NCI-H510A (cell line): ENCODE data around the gene TNFAIP2.
"Not testable (repeated sequence)": the region's sequence is repeated elsewhere in the genome, so short reads cannot be mapped to it uniquely, and the experiment has no call there.

Experiments used
- DNase-seq: peaks from one replicate; lab custom pipeline; 2025; lab: John Stamatoyannopoulos, UW

The TNFAIP2 gene

DNA sequence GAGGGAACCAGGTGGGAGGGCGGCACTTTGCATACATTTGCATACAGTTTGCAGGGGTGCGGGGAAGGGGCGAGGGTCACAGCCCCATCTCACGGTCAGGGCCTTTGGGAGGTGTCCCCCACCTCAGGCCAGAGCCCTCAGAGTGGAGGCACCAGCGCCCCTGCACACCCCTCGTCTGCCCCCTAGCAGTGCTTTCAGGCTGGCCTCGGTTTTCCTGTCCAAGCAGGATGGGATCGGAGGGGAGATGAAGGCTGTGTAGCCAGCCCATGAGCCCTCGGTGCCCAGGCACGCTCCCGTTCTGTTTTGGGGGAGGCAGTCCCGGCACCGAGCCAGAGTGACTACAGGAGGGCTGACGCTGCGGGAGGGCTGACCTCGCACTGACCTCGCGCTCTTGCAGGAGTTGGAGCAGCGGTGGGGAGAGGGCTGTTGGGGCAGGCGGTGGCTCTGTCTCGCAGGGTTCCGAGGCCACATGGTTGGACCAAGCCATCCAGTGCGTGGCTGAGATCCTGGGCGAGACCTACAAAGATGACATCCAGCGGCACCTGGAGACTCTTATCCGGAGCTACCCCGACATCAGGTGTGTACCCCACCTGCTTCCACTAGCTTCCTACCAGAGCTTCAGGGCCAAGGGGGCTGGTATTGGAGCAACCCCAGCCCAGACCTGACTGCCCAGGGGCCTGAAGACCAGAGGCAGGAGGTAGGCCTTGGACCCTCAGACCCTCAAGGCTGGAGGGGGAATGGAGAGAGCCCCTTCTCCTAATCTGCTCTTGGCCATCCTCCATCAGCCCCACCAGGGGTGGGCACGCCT is 15.1 kb upstream of the TNFAIP2 start:
- DNase-seq: no peak

DNA sequence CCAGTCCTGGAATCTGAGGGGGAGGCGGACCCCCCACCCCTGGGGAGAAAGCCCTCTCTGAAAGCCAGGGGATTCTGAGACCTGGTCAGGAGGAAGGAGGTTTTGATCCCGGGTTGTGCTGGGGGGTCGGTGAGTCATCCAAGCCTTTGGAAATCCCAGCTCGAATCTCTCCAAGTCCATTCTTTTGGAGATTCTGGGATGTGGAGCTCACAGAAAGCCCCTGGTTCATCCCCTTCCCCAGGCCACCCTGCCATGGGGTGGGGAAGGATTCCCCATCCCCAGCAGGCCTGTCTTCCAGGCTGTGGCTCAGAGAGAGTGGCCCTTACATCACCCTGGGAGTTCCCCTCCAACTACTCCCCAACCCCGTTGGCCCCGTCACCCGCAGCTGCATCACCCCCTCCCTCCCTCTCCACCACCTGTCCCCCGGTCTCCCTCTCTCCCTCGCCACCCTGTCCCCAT is 14.5 kb upstream of the TNFAIP2 start:
- DNase-seq: no peak

DNA sequence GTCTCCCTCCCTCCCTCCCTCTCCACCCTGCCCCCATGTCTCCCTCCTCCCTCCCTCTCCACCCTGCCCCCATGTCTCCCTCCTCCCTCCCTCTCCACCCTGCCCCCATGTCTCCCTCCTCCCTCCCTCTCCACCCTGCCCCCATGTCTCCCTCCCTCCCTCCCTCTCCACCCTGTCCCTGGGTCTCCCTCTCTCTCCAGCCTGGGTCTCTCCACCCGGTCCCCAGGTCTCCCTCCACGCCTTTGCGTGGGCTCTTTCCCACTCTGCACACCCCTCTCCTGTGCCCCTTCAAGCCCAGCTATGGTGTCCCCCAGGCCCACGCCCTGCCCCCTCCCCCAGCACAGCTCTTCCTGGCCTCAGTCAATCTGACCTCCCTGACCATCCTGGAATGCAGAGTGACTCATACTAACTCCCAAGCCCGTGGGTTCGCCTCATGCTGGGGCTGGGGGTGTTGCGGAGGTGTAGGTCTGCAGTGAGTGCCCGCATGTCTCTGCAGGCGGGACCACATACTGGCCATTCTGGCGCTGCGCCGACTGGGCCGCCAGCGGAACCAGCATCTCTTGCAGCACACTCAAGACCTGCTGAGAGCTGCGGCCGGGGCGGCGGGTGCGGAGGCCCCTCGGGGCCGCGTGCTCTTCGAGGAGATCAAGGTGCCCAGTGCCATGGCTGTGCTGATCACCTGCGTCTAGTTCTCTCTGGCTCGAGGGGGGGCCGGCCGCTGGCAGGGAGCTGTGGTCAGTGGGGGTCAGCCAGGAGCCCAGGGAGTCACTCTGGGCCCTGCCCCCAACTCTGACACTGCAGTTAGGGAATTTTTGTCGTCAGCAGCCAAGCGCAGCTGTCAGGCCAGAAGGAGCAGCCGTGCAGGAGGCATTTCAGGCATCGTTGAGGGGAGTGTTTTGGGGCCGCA is 13.5 kb upstream of the TNFAIP2 start:
- DNase-seq: no peak

DNA sequence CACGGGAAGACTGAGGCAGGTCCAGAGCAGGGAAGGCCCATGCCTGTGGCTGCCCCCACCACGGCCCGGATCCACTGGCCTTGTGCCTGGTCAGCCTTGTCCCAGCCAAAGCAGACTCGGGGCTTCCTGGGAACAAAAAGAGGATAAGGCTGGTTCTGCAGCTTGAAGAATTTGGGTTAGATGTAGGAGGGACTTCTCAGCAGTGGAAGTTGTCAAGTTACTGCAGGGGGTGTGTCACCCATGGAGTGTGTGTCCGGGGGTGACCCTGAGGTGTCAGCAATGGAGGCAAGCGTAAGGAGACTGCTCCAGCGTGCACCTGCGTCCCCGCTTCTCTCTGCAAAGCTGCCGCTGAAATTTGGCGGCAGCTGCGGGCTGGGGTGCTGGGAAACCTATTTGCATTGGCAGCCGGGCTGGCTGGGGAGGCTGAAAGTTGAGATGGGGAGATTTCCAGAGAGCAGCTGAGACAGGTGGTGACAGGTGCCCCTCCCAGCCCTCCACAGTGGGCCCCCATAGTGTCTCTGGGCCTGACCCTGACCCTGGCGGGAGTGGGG is 12.5 kb upstream of the TNFAIP2 start:
- no peak for DNase-seq

DNA sequence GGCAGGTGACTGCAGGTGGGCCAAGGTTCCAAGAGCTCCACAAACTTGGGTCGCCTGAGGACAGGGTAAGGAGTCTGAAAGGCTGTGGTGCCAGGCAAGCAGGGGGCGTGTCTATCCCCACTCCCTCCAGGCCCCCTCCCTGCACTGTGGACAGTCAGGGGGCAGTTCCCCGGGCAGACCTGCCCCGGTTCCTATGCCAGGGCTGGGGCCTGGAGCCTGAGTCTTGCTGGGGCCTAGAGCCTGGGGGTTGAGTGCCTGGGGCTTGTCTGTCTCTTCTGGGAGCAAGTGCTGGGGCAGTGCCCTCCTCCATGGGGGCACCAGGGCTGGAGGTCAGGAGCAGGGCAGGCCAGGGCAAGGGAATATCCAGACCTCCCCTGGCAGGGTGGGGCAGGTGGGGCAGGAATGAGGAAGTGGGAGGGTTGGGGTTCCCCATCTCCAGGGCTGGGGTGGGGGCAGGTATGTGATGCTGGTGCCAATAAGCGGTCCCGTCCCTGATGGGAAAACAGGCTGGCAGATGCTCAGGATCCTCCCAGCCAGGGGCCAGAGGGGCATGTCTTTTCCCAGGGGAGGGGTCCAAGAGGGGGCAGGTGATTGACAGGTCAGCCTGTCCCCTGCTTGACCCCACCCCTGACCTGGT is 11.9 kb upstream of the TNFAIP2 start:
- no peak for DNase-seq

DNA sequence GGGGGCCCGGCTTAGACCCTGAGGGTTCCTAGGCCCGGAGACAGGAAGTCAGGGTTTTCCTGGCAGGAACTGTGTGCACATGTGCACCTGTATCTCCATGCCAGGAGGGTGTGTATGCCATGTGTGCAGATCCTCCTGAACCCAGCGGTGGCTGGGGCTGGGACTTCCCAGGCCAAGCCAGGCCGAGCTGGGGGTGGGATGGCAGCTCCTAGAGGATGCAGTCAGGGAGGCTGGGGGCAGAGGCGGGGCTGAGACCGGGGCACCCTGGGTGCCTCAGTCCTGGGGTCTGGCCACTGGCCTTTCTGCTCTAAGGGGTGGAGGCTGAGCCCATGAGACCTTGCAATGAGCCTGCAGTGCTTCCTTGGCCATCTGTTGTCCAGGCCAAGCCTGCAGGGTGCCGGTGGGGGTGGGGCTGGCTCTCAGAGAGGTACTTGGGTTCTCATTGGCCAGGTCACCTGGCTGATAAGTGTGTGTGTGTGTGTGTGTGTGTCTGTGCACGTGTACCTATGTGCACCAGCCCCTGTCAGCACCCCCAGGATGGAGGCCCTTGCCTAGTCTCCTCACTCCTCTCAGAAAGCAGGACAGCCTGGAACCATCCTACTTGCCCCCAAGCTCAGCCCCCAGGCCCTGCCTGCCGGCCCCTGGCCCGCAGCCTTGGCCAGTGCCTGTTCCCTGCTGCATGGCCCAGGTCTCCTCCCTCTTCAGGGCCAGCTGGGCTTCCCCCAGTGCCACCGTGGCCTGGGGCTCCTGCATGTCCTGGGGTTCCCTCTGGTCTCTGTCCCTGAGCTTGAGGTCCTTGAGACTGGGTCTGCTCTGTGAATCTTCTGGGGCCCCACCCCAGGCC is 10.6 kb upstream of the TNFAIP2 start:
- DNase-seq: peak; percentile 62

DNA sequence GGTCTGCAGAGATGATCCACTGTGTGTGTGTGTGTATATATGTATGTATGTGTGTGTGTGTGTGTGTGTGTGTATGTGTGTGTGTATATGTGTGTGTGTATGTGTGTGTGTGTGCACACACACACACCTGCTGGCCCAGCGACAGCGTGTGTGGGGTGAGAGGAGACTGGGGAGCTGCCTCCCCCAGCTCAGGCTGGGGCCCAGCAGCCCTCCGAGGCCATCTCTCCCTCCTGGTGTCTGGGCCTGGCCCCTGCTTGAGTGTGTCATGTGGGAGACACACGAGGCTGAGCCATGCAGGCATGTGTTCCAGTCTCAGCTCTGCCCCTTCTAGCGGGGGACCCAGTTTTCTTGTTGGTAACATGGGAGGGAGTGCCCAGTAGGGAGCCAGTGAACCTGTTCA is 10.0 kb upstream of the TNFAIP2 start:
- DNase-seq: no peak

DNA sequence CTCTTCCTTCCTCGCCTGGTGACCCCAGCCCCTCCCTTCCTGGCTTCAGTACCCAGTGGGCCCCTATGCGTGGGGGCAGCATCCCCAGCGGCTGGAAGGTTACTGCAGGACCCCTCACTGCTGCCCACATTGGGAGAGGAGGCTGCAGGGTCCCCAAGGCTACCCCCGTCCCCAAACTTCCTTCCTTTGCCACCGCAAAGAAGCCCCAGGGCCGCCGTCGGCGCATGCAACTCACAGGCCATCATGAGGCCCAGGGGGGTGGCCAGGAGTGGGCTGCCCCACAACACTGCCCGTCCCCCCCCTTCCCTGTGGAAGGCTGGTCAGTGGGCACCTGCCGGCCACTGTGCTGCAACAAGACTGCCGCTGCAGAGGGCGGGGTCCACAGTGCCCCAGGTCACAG is 9.5 kb upstream of the TNFAIP2 start:
- no peak for DNase-seq

DNA sequence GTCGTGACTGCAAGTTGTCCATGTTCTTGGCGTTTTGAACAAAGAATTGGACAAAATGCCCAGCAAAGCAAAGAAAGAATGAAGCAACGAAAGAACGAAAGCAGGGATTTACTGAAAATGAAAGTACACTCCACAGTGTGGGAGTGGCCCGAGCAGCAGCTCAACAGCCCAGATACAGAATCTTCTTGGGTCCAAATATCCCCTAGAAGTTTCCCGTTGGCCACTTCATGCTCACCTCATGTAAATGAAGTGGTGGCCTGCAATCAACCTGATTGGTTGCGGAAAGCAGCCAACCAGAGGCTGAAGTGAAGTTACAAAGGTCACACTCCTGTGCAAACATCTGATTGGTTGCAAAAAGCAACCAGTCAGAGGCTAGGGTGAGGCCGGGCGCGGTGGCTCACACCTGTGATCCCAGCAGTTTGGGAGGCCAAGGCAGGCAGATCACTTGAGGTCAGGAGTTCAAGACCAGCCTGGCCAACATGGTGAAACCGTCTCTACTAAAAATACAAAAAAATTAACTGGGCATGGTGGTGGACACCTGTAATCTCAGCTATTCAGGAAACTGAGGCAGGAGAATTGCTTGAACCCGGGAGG is 8.1 kb upstream of the TNFAIP2 start:
- not testable (repeated sequence) for DNase-seq

DNA sequence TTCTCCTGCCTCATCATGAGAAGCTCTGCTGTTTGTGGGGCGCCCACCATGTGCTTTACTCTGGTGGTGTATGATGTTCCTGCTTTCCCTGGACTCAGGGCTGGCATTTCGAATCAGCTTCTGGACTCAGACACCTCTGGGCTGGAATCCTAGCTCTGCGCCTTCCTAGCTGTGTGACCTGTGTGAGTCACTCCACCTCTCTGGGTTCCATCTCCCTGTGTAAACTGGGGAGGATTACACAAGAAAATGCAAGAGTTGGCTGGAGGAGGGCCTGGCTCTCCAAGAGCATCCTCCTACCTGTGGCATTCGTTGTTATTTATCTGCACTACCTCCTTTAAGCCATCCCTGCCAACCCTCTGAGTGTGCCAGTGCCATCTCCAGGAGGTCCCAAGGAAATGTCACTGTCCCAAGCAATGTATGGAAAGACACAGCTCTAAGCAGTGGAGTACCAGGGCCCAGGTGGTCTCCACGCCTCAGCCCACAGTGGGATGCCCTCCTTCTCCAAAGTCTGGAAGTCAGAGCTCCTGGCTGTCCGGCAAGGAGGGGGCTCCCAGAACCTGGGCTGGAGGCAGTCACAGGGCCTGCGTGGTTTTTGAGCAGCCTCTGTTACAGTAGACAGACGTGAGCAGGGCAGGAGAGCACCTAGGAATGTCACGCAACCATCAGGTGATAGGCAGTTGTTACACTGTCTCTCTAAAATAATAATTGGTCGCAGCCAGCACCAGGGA is 7.3 kb upstream of the TNFAIP2 start:
- DNase-seq: no peak

DNA sequence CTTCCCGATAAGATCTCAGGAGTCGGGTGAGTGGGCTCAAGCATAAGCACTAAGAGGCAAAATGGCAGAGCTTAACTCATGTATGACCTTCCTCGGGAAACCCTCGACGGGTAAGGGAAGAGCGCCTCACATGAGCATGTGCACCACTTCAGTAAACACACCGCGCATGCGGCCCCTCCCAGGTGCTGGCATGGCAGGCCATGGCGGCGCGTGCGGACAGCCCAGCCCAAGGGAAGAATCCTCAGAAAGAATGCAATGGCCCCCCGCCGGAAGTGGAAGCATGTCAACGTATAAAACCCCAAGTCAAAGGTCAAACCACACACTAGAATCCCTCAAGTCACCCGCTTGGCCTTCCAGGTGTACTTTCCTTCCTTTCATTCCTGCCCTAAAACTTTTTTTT is 6.6 kb upstream of the TNFAIP2 start:
- no peak for DNase-seq

DNA sequence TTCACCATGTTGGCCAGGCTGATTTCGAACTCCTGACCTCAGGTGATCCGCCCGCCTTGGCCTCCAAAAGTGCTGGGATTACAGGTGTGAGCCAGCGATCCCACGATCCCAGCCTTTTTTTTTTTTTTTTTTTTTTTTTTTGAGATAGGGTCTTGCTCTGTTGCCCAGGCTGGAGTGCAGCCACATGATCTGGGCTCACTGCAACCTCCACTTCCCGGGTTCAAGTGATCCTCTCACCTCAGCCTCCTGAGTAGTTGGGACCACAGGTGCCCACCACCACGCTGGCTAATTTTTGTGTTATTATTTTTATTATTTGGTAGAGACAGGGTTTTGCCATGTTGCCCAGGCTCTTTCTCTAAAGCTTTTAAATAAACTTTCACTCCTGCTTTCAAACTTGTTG is 5.8 kb upstream of the TNFAIP2 start:
- DNase-seq: not testable (repeated sequence)

DNA sequence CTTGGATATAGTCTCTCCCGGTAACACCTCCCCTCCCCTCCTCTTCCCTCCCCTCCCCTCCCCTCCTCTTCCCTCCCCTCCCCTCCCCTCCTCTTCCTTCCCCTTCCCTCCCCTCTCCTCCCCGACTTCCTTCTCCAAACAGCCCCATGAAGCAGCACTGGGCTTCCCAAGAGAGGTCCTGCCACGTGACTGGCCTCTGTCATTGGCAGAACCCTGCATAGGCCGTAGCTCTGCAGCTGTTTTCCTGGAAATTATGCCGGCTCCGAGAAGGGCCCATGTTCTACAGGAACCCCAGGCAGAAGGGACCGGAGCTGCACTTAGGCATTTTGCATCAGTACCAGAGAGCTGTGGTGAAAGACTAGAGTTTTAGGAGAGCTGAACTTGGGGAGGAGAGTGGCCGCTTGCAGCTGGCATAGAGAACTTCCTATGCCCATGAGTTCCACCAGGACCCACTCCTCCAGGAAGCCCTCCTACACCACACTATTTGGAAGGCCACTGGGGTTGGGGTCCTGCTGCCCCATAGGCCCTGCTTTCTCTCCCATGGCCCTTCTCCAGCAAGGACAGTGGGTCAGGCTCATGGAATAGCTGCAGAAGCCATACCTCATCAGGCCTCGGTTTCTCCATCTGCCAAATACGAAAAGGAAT is 5.1 kb upstream of the TNFAIP2 start:
- no peak for DNase-seq

DNA sequence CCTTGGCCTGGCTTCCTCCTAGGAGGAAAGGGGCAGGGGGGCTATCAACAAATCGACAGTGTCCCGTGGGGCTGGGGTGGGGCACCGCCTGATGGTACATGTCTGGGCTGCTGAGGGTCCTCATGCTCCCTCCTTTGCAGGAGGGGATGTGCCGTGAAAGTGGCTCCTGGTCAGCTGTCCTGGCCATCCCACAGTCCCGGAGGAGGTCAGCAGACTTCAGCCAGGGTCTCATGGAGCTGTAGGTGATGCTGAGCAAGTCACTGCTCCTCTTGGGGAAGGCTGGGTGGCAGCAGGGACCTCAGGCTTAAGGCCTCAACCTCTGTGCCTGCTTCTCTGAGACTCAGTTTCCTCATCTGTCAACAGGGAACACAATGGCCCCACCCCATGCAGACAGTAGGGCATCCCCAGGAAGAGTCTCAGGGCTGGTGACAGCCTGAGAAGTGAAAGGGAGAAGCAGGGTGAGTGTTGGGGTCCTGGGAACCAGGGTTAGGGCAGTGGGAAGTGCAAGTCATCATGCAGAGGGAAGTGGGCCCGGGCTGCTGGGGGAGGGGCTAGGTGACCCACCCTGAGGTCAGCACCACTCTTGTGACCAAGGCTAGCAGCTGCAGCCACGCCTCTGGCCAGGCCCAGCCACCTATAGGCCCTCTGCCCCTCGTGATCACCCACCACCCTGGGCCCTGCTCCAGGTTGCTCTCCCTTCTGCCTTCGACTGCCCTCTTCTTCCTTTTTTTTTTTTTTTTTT is 4.4 kb upstream of the TNFAIP2 start:
- no peak for DNase-seq

DNA sequence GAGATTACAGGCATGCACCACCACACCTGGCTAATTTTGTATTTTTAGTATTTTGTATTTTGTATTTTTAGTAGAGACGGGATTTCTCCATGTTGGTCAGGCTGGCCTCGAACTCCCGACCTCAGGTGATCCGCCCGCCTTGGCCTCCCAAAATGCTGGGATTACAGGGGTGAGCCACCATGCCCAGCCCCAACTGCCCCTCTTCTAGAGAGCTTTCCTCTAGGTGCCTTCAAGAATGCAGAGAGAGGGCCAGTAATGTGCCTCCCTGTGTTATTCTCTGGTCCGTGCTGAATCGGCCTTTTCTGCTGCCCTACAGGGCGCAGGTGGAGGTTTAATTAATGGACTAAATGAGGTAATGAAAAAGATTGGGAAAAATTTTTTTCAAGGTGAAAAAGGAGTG is 3.7 kb upstream of the TNFAIP2 start:
- DNase-seq: not testable (repeated sequence)

DNA sequence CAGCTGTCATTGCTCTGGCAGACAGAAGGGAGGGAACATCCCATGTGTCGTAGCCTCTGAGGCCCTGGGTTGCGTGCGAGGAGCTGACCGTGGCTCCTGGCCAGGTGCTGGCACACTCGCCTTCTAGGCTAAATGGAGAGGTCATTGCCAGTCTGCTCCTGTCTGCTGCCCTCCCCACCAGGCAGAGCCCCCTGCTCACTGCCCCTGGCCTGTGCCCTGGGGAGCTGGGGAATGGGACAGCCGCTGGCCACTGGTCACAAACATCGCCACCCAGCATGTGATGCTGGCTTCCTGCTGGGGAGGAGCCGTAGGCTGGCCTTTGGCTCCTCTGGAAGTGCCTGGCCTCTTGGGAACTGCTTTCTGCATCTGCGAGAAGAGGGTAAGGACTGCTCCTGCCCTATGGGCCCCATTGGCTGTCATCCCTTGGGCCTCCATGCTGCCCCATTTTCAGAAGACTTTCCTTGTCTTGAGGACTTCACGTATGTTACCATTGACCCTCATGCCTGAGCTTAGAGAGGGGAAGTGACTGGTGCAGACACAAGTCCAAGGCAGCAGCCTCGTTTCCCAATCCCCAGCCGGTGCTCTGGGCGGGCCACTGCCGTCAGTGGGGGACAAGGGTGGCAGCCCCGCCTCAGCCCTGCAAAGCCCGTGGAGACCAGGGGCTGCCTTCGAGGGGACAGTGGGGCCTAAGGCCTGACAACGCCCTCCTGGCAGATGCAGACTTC is 2.0 kb upstream of the TNFAIP2 start:
- no peak for DNase-seq

DNA sequence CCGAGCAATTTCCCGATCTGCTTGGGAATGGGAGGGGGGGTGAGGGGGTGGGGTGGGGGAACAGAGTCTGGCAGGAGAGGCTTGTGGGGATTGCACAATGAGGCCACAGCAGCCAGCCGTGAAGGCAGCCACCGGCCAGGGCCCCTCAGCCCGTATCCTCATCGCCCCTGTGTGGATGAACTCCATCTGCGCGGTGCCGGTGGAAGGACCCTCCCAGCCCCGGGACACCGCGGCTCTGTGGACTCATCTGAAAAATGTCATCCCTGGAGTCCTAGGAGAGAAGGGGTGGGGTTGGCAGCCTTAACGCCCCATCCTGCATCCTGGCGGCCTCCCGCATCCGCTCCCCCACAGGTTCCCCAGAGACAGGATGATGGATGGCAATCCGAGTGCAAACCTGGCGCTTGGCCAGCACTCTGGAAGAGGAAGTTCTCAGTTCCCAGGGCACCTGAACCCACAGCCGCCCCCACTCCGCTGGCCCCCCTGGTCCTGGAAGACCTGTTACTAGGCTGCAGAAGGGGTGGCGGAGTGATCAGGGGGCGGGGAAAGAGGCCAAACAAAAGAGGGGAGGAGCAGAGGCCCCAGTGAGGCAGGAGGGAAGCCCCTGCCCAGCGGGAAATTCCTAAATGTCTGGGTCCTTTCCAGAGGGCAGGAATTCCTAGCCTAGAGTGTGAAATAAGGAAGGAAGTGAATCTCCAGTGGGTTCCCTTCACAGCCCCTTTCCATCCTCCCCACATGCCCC is 1.2 kb upstream of the TNFAIP2 start:
- peak; percentile 99 for DNase-seq

DNA sequence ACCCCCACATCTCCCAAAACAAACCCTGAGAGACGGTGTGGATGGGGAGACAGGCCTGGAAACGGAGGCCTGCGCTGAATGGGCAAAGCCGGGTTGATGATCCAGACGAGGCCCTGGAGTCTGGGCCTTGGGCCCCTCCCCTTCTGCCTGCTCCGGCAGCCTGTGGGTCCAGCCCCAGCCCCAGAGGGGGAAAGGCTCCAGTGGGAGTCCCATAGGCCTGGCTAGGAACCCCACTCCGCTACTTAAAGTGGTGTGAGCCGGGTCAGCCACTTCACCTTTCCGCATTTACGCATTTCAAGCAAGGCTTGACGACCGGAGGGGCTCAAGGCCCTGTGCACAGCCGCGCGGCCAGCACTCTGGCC is 695 bp upstream of the TNFAIP2 start:
- DNase-seq: no peak
